HG03280 (cell line): ENCODE data around the gene HPGD.

Experiments used
- ATAC-seq: cut with Tn5 transposase; IDR thresholded peaks from one replicate; pipeline ENCODE4 v1.9.1; 2021; ENCODE audit warnings: mild to moderate bottlenecking, moderate library complexity; ENCODE audit not compliant: unreplicated experiment

HPGD gene

GRCh38 chr4:174479140-174479539, 43.1 kb downstream of the HPGD start:
- ATAC-seq: no peak

- ATAC-seq: no peak
Measured at GRCh38 chr4:174475528-174475927, 46.8 kb downstream of the HPGD start.

- no peak for ATAC-seq
Measured at GRCh38 chr4:174474457-174475075, 47.7 kb downstream of the HPGD start.

GRCh38 chr4:174467107-174467506, 55.2 kb downstream of the HPGD start:
- ATAC-seq: no peak

- no peak for ATAC-seq
Measured at GRCh38 chr4:174464949-174465348, 57.3 kb downstream of the HPGD start.

GRCh38 chr4:174461466-174462106, 60.7 kb downstream of the HPGD start:
- ATAC-seq: no peak

GRCh38 chr4:174460684-174461083, 61.6 kb downstream of the HPGD start:
- ATAC-seq: no peak

- no peak for ATAC-seq
Measured at GRCh38 chr4:174457468-174457867, 64.8 kb downstream of the HPGD start.

GRCh38 chr4:174454815-174455473, 67.3 kb downstream of the HPGD start:
- ATAC-seq: no peak

- ATAC-seq: no peak
Measured at GRCh38 chr4:174451718-174452296, 70.5 kb downstream of the HPGD start.

GRCh38 chr4:174450786-174451125, 71.5 kb downstream of the HPGD start:
- no peak for ATAC-seq

- ATAC-seq: no peak
Measured at GRCh38 chr4:174449944-174450785, 72.1 kb downstream of the HPGD start.

GRCh38 chr4:174449152-174449551, 73.1 kb downstream of the HPGD start:
- no peak for ATAC-seq

GRCh38 chr4:174444390-174444789, 77.9 kb downstream of the HPGD start:
- no peak for ATAC-seq
